Keratinocyte (primary cell): ENCODE measurements around the gene ACBD6. TPM values are rescaled to one million over a fixed set of nuclear protein-coding genes. Genes with fewer than 3 reads are reported as not detected.

Experiments used
- DNase-seq: peaks from one replicate; pipeline ENCODE4 v3.0.0-alpha.2; 2011; ENCODE audit warnings: low read depth, missing footprints, low spot score
- FAIRE-seq: peaks from 2 replicates; lab custom pipeline; 2011; peaks lifted over from hg19 to GRCh38; lab: Jason Lieb, UNC
- H2AFZ ChIP-seq: 2 replicates; pipeline ENCODE4 v1.6.0; 2012; ENCODE audit warnings: low read length, control low read depth, inconsistent platforms; ENCODE audit not compliant: control insufficient read depth
- H3K27ac ChIP-seq: 2 replicates; pipeline ENCODE4 v1.5.1; 2011; ENCODE audit warnings: low read length; ENCODE audit not compliant: control insufficient read depth, insufficient read depth
- H3K27me3 ChIP-seq: 3 replicates; pipeline ENCODE4 v1.6.0; 2011; ENCODE audit warnings: low read length; ENCODE audit not compliant: control insufficient read depth, insufficient read depth; ENCODE audit errors: extremely low read depth
- H3K36me3 ChIP-seq, 2 experiments: 2 replicates in 1 of 2; 3 replicates in 1 of 2; pipeline ENCODE4 v1.5.1; 2011; ENCODE audit warnings: low read length in 2 of 2, mild to moderate bottlenecking in 1 of 2; ENCODE audit not compliant: control insufficient read depth in 2 of 2, insufficient read depth in 2 of 2; ENCODE audit errors: extremely low read depth in 1 of 2
- H3K4me1 ChIP-seq: 3 replicates; pipeline ENCODE4 v1.5.1; 2011; ENCODE audit warnings: low read length; ENCODE audit not compliant: control insufficient read depth, insufficient read depth; ENCODE audit errors: extremely low read depth
- H3K4me2 ChIP-seq: 3 replicates; pipeline ENCODE4 v1.6.0; 2011; ENCODE audit warnings: low read depth, low read length; ENCODE audit not compliant: control insufficient read depth, insufficient read depth; ENCODE audit errors: extremely low read depth
- H3K4me3 ChIP-seq, 3 experiments: fragments of 200-600 bp in 1 of 3; sonication (generic) in 1 of 3; 2 replicates in 2 of 3; 3 replicates in 1 of 3; pipeline ENCODE4 v1.5.1; 2011 to 2016; ENCODE audit warnings: low read length in 3 of 3, mild to moderate bottlenecking in 3 of 3, control low read depth in 2 of 3, inconsistent platforms in 1 of 3, low read depth in 1 of 3, mixed read lengths in 1 of 3, mixed run types in 1 of 3, moderate library complexity in 1 of 3; ENCODE audit not compliant: control insufficient read depth in 2 of 3, insufficient read depth in 2 of 3; ENCODE audit errors: extremely low read depth in 1 of 3
- H3K79me2 ChIP-seq: 2 replicates; pipeline ENCODE4 v1.6.0; 2012; ENCODE audit warnings: low read length; ENCODE audit not compliant: control insufficient read depth, insufficient read depth
- H3K9ac ChIP-seq: 3 replicates; pipeline ENCODE4 v1.6.0; 2011; ENCODE audit warnings: low read length; ENCODE audit not compliant: control insufficient read depth, insufficient read depth; ENCODE audit errors: extremely low read depth
- H3K9me1 ChIP-seq: 3 replicates; pipeline ENCODE4 v1.6.0; 2011; ENCODE audit warnings: low read length; ENCODE audit not compliant: control insufficient read depth, insufficient read depth; ENCODE audit errors: extremely low read depth
- H3K9me3 ChIP-seq: 2 replicates; pipeline ENCODE4 v1.5.1; 2012; ENCODE audit warnings: low read depth, low read length; ENCODE audit not compliant: control insufficient read depth
- H4K20me1 ChIP-seq: 3 replicates; pipeline ENCODE4 v1.6.0; 2011; ENCODE audit warnings: low read length; ENCODE audit not compliant: control insufficient read depth, insufficient read depth; ENCODE audit errors: extremely low read depth
- EZH2 ChIP-seq: IDR thresholded peaks from one replicate; pipeline ENCODE4 v1.6.1; 2012; ENCODE audit warnings: inconsistent platforms, mild to moderate bottlenecking, low read length, moderate library complexity
- dilution Hi-C: fragments of 300-500 bp; cut with MboI; formaldehyde crosslinking; loops from one replicate; pipeline ENCODE4 v1.7.0; 2020; ENCODE audit warnings: low sequenced_read_pairs; ENCODE audit not compliant: extremely low pct_ligation_motif_present
- polyA plus RNA-seq, 5 experiments: library from polyadenylated mRNA; depleted of rRNA in 3 of 5; stranded (reverse) in 3 of 5; stranded (forward) in 1 of 5; unstranded in 1 of 5; fragments of >200 nt; gene quantifications; 1 replicate in 1 of 5; 2 replicates in 3 of 5; 3 replicates in 1 of 5; pipeline versions ENCODE4 v1.2.1 to v1.2.3, GENCODE V29; 2011 to 2012; ENCODE audit warnings: missing spikeins in 2 of 5, low read depth in 1 of 5, low replicate concordance in 1 of 5
- TF ChIP-seq, protein P1 (sequence below), 3 experiments: IDR thresholded peaks in 1 of 3; conservative IDR thresholded peaks in 1 of 3; optimal IDR thresholded peaks in 1 of 3; 2 replicates in 2 of 3; 3 replicates in 1 of 3; pipeline versions ENCODE3 to v1.5.1; 2011; ENCODE audit warnings: low read length in 3 of 3, mild to moderate bottlenecking in 3 of 3, moderate library complexity in 2 of 3, control low read depth in 1 of 3, inconsistent platforms in 1 of 3; ENCODE audit not compliant: insufficient read depth in 2 of 3; ENCODE audit errors: extremely low read depth in 1 of 3

The ACBD6 gene
- polyA plus RNA-seq, 1 donor (not counting 4 experiments of a cell fraction or from before 2014, with no cell fraction given): 47.5 TPM

DNA sequence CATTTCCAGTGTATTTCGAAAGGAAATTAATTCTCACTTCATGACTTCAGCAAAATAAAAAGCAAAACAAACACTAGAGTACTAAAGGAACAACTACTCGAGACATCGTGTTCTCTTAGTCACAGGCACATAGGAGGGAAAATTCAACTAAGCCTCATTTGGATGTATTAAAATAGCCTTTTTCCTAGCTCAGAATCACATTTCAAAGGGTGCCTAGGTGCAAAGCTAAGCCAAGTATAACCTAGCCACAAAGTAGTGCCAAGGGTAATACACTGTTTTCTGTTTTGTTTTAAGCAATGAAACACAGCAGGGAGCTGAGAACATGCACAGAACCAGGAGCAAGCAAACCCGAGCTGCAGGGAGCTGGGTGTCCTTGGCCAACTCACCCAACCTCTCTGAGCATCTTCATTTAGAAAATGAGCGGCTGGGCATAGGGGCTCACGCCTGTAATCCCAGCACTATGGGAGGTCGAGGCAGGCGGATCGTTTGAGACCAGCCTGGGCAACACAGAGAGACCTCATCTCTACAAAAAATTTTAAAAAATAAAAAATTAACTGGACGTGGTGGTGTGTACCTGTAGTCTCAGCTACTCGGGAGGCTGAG lies 26.6 kb upstream of the ACBD6 start:
- FAIRE-seq (no peak), DNase-seq (no peak)
- Histone ChIP-seq H3K9me3 (no peaks in the 10 kb centered on the region), H3K4me3 (no peak overlapping the region), H3K27me3 (no peaks in the 10 kb centered on the region), H3K9me1 (no peaks in the 10 kb centered on the region), H3K27ac (no peak overlapping the region), H3K79me2 (no peaks in the 10 kb centered on the region), H2AFZ (no peak overlapping the region), H3K9ac (no peak overlapping the region), H4K20me1 (no peaks in the 10 kb centered on the region), H3K4me1 (peaks cover 11% of the 10 kb centered on the region), H3K36me3 (no peaks in the 10 kb centered on the region), H3K4me2 (no peak overlapping the region)
- TF ChIP-seq, protein P1, sequence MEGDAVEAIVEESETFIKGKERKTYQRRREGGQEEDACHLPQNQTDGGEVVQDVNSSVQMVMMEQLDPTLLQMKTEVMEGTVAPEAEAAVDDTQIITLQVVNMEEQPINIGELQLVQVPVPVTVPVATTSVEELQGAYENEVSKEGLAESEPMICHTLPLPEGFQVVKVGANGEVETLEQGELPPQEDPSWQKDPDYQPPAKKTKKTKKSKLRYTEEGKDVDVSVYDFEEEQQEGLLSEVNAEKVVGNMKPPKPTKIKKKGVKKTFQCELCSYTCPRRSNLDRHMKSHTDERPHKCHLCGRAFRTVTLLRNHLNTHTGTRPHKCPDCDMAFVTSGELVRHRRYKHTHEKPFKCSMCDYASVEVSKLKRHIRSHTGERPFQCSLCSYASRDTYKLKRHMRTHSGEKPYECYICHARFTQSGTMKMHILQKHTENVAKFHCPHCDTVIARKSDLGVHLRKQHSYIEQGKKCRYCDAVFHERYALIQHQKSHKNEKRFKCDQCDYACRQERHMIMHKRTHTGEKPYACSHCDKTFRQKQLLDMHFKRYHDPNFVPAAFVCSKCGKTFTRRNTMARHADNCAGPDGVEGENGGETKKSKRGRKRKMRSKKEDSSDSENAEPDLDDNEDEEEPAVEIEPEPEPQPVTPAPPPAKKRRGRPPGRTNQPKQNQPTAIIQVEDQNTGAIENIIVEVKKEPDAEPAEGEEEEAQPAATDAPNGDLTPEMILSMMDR (optimal IDR thresholded peaks at IDR 0.05 in 1 of 3, IDR thresholded peaks at IDR 0.05 in 1 of 3, conservative IDR thresholded peaks at IDR 0.05 in 1 of 3; ENCODE audit: extremely low read depth in 1 of 3, insufficient read depth in 2 of 3, low read length in 3 of 3): no peak
- no peak for TF ChIP-seq EZH2
- dilution Hi-C loops: no loop called here

GRCh38 chr1:180527101-180527669 lies 24.8 kb upstream of the ACBD6 start:
- no peaks in the 10 kb centered on the region for H3K9me3 ChIP-seq
- no peaks in the 10 kb centered on the region for H3K36me3 ChIP-seq
- H4K20me1 ChIP-seq: no peaks in the 10 kb centered on the region
- dilution Hi-C loops: no loop called here
- H3K79me2 ChIP-seq: no peaks in the 10 kb centered on the region
- H3K4me1 ChIP-seq: peaks cover 20% of the 10 kb centered on the region
- no peak overlapping the region for H3K4me3 ChIP-seq
- FAIRE-seq (no peak), DNase-seq (no peak)
- H3K9ac ChIP-seq: no peak overlapping the region
- TF ChIP-seq EZH2: no peak
- TF ChIP-seq, protein P1 (optimal IDR thresholded peaks at IDR 0.05 in 1 of 3, IDR thresholded peaks at IDR 0.05 in 1 of 3, conservative IDR thresholded peaks at IDR 0.05 in 1 of 3; ENCODE audit: extremely low read depth in 1 of 3, insufficient read depth in 2 of 3, low read length in 3 of 3): no peak
- H3K27me3 ChIP-seq: no peaks in the 10 kb centered on the region
- H3K4me2 ChIP-seq: no peak overlapping the region
- no peak overlapping the region for H3K27ac ChIP-seq
- no peaks in the 10 kb centered on the region for H3K9me1 ChIP-seq
- H2AFZ ChIP-seq: no peak overlapping the region
